Suppressor macrophage (primary cell): ENCODE measurements around the gene CARD16.

ENCODE experiments used
- DNase-seq, 4 experiments: peaks; one replicate each; pipeline ENCODE4 v3.0.0-alpha.2; 2020 to 2022

The CARD16 gene

GRCh38 chr11:104992781-104993180, 52.4 kb downstream of the CARD16 start:
- no peak for DNase-seq

- DNase-seq = no peak
These were observed 53.1 kb downstream of the CARD16 start for GRCh38 chr11:104991994-104992393.
